Endothelial cell of umbilical vein (primary cell): Measurements from ENCODE around the gene ITIH3. TPM values are rescaled to one million over a fixed set of nuclear protein-coding genes. Genes with fewer than 3 reads are reported as not detected.

ENCODE experiments used
- BruUV-seq: library from RNA; stranded (reverse); fragments of 400-500 nt; replicated peaks from 2 replicates; lab custom pipeline; 2021; lab: Mats Ljungman, UMichigan
- CTCF ChIA-PET: fragments of 300-600, 350-600 bp; sonication (Branson Sonifier 250); formaldehyde crosslinking; loops from one replicate; lab custom pipeline; 2021; ENCODE audit warnings: antibody characterized with exemption, inconsistent platforms; lab: Charles Lee
- POLR2A ChIA-PET: fragments of 300-600, 350-600 bp; sonication (Branson Sonifier 250); formaldehyde crosslinking; loops from one replicate; lab custom pipeline; 2021; ENCODE audit warnings: antibody characterized with exemption, inconsistent platforms; lab: Charles Lee
- DNase-seq: peaks from one replicate; pipeline ENCODE4 v3.0.0-alpha.2; 2011; ENCODE audit warnings: low read depth, low spot score
- FAIRE-seq: peaks from 2 replicates; lab custom pipeline; 2011; peaks lifted over from hg19 to GRCh38; lab: Jason Lieb, UNC
- H2AFZ ChIP-seq: 2 replicates; pipeline ENCODE4 v1.6.0; 2012; ENCODE audit warnings: low read depth, low read length, control low read depth, inconsistent platforms
- H3K27ac ChIP-seq: 2 replicates; pipeline ENCODE4 v1.5.1; 2011; ENCODE audit warnings: low read depth, mild to moderate bottlenecking, control low read depth, low read length, moderate library complexity; ENCODE audit not compliant: insufficient read depth
- H3K27me3 ChIP-seq, 2 experiments: 2 replicates each; pipeline versions ENCODE4 v1.6.0 to v1.6.1; 2011; ENCODE audit warnings: low read length in 2 of 2, mixed read lengths in 1 of 2; ENCODE audit not compliant: control insufficient read depth in 2 of 2, insufficient read depth in 2 of 2
- H3K36me3 ChIP-seq, 2 experiments: 2 replicates in 1 of 2; 3 replicates in 1 of 2; pipeline ENCODE4 v1.5.1; 2011; ENCODE audit warnings: low read length in 2 of 2, mild to moderate bottlenecking in 1 of 2, moderate library complexity in 1 of 2; ENCODE audit not compliant: control insufficient read depth in 2 of 2, insufficient read depth in 2 of 2; ENCODE audit errors: extremely low read depth in 1 of 2
- H3K4me1 ChIP-seq: 3 replicates; pipeline ENCODE4 v1.5.1; 2011; ENCODE audit warnings: mild to moderate bottlenecking, low read length; ENCODE audit not compliant: control insufficient read depth, insufficient read depth; ENCODE audit errors: extremely low read depth
- H3K4me2 ChIP-seq: 2 replicates; pipeline ENCODE4 v1.6.1; 2011; ENCODE audit warnings: low read length, control low read depth, mixed read lengths; ENCODE audit not compliant: insufficient read depth
- H3K4me3 ChIP-seq, 3 experiments: fragments of 200-600 bp in 1 of 3; sonication (generic), shearing (Covaris generic) in 1 of 3; replicated peaks in 1 of 3; 2 replicates each; pipeline ENCODE4 v1.5.1; 2011 to 2016; ENCODE audit warnings: control low read depth in 3 of 3, low read length in 3 of 3, mild to moderate bottlenecking in 2 of 3, inconsistent platforms in 1 of 3, low read depth in 1 of 3, moderate library complexity in 1 of 3; ENCODE audit not compliant: insufficient read depth in 1 of 3
- H3K79me2 ChIP-seq: 2 replicates; pipeline ENCODE4 v1.6.0; 2012; ENCODE audit warnings: low read length, inconsistent platforms; ENCODE audit not compliant: control insufficient read depth, insufficient read depth
- H3K9ac ChIP-seq: replicated peaks from 2 replicates; pipeline ENCODE3; 2011; ENCODE audit warnings: low read length, control low read depth; ENCODE audit not compliant: insufficient read depth; ENCODE audit errors: extremely low read depth
- H3K9me1 ChIP-seq: replicated peaks from 3 replicates; pipeline ENCODE4 v1.6.0; 2011; ENCODE audit warnings: mild to moderate bottlenecking, low read length; ENCODE audit not compliant: control insufficient read depth, insufficient read depth; ENCODE audit errors: extremely low read depth
- H3K9me3 ChIP-seq: replicated peaks from 2 replicates; pipeline ENCODE4 v1.5.1; 2012; ENCODE audit warnings: low read length, inconsistent platforms; ENCODE audit not compliant: control insufficient read depth, insufficient read depth
- H4K20me1 ChIP-seq: replicated peaks from 2 replicates; pipeline ENCODE3; 2011; ENCODE audit warnings: mild to moderate bottlenecking, low read length; ENCODE audit not compliant: control insufficient read depth, insufficient read depth; ENCODE audit errors: extremely low read depth
- CTCF ChIP-seq, 2 donors: IDR thresholded peaks; 1 replicate in 1 of 2; 2 replicates in 1 of 2; pipeline ENCODE4 v1.5.1; 2011; ENCODE audit warnings: low read length in 2 of 2, mild to moderate bottlenecking in 2 of 2, moderate library complexity in 2 of 2, control low read depth in 1 of 2, inconsistent platforms in 1 of 2, low read depth in 1 of 2; ENCODE audit not compliant: insufficient read depth in 1 of 2; ENCODE audit errors: extremely low read depth in 1 of 2
- EZH2 ChIP-seq: IDR thresholded peaks from 2 replicates; pipeline ENCODE4 v1.6.1; 2012; ENCODE audit warnings: borderline replicate concordance, low read depth, mild to moderate bottlenecking, moderate library complexity, low read length, inconsistent platforms; ENCODE audit not compliant: severe bottlenecking
- FOS ChIP-seq: IDR thresholded peaks from 2 replicates; pipeline ENCODE4 v1.6.1; 2011; ENCODE audit warnings: mild to moderate bottlenecking, low read length, moderate library complexity, borderline replicate concordance; ENCODE audit not compliant: insufficient read depth
- GATA2 ChIP-seq: IDR thresholded peaks from 2 replicates; pipeline ENCODE4 v1.7.0; 2011; ENCODE audit warnings: low read depth, mild to moderate bottlenecking, moderate library complexity, mixed read lengths, low read length; ENCODE audit not compliant: insufficient read length, insufficient read depth
- JUN ChIP-seq: IDR thresholded peaks from 2 replicates; pipeline ENCODE4 v1.6.1; 2011; ENCODE audit warnings: borderline replicate concordance, low read depth; ENCODE audit not compliant: insufficient read length, insufficient read depth
- MAX ChIP-seq: IDR thresholded peaks from 2 replicates; pipeline ENCODE4 v1.6.1; 2011; ENCODE audit not compliant: insufficient read depth, insufficient read length
- MYC ChIP-seq: IDR thresholded peaks from one replicate; pipeline ENCODE4 v1.6.1; 2011; ENCODE audit warnings: mild to moderate bottlenecking, low read depth, low read length
- POLR2A ChIP-seq: IDR thresholded peaks from 2 replicates; pipeline ENCODE4 v1.6.1; 2012; ENCODE audit warnings: low read depth, mild to moderate bottlenecking, control low read depth, low read length
- POLR2AphosphoS5 ChIP-seq: IDR thresholded peaks from 2 replicates; pipeline ENCODE4 v1.6.1; 2012; ENCODE audit warnings: low read depth, mild to moderate bottlenecking, control low read depth, low read length, moderate library complexity; ENCODE audit not compliant: insufficient read depth
- dilution Hi-C: fragments of 300-500 bp; cut with MboI; formaldehyde crosslinking; loops from one replicate; pipeline ENCODE4 v1.15.0; 2019; ENCODE audit warnings: low sequenced_read_pairs; ENCODE audit not compliant: extremely low pct_ligation_motif_present
- intact Hi-C: fragments of 100-400 bp; cut with micrococcal nuclease; formaldehyde crosslinking; loops from one replicate; pipeline ENCODE4 v1.10.0; 2022
- polyA plus RNA-seq, 4 experiments: library from polyadenylated mRNA; depleted of rRNA in 3 of 4; stranded (reverse) in 3 of 4; unstranded in 1 of 4; fragments of >200 nt; gene quantifications; 2 replicates each; pipeline versions ENCODE4 v1.2.1 to v1.2.3, GENCODE V29; 2011 to 2012; ENCODE audit warnings: missing spikeins in 1 of 4
- total RNA-seq: library from RNA; stranded (reverse); gene quantifications from 2 replicates; pipeline ENCODE4 v1.2.3, GENCODE V29; 2021

Gene ITIH3
- total and polyA plus RNA-seq, 2 donors (not counting 3 experiments of a cell fraction or from before 2014, with no cell fraction given): not detected

- dilution Hi-C loops: no loop called here
- intact Hi-C loops: no loop called here
- H3K27me3 ChIP-seq: no peaks in the 10 kb centered on the region
- CTCF ChIA-PET: interaction anchor here (1.6 to 1.7 kb wide), 2 partner anchors 18 to 41 kb away, joined by 4 to 7 read pairs; no protein-coding TSS in a partner anchor
- no peak overlapping the region for H3K9ac ChIP-seq
- H3K4me1 ChIP-seq: no peaks in the 10 kb centered on the region
- H3K4me3 ChIP-seq: no peak overlapping the region
- H4K20me1 ChIP-seq: no peaks in the 10 kb centered on the region
- no peak overlapping the region for H3K4me2 ChIP-seq
- H3K36me3 ChIP-seq: peaks cover 0 to 5% of the 10 kb centered on the region in 2 experiments
- no peak overlapping the region for H2AFZ ChIP-seq
- no TSS peak for BruUV-seq
- no peak overlapping the region for H3K27ac ChIP-seq
- no peaks in the 10 kb centered on the region for H3K9me3 ChIP-seq
- TF ChIP-seq FOS (no peak), MAX (no peak), POLR2AphosphoS5 (no peak), JUN (no peak), GATA2 (no peak), CTCF (IDR thresholded peaks at IDR 0.05; ENCODE audit: extremely low read depth in 1 of 2, insufficient read depth in 1 of 2, low read depth in 1 of 2, low read length in 2 of 2) (no peak), EZH2 (no peak), MYC (no peak), POLR2A (no peak)
- POLR2A ChIA-PET: no interaction called here
- FAIRE-seq (no peak), DNase-seq (no peak)
- no peaks in the 10 kb centered on the region for H3K9me1 ChIP-seq
- no peaks in the 10 kb centered on the region for H3K79me2 ChIP-seq
Measured at GRCh38 chr3:52839268-52839575, 44.6 kb downstream of the ITIH3 start.
